Measurements from ENCODE around the gene SALL1. TPM values are rescaled to one million over a fixed set of nuclear protein-coding genes. Genes with fewer than 3 reads are reported as not detected.

SALL1 gene
- total RNA-seq, 1 experiment from 2014 or later: 101 TPM

- H3K4me2 ChIP-seq (ENCODE audit: insufficient read depth, insufficient read length, low read length): peak overlapping the region; percentile 82
- H3K27ac ChIP-seq (ENCODE audit: insufficient read length, low read depth, low read length): no peak overlapping the region
- H3K27me3 Mint-ChIP-seq (ENCODE audit: low read depth): peaks cover 60% of the 10 kb centered on the region
- H3K27me3 ChIP-seq (ENCODE audit: insufficient read depth, low read length): peaks cover 28% of the 10 kb centered on the region; the same call in 1 of the 2 replicates
- H4K8ac ChIP-seq (replicated peaks; ENCODE audit: insufficient read length, low read depth, low read length): no peak overlapping the region
- no peaks in the 10 kb centered on the region for H3K9me3 ChIP-seq (ENCODE audit: control insufficient read depth, low read depth, low read length)
- H2BK15ac ChIP-seq (ENCODE audit: low read depth, low read length): no peak overlapping the region
- H3K4ac ChIP-seq (ENCODE audit: low read depth, low read length): no peak overlapping the region
- H3K36me3 Mint-ChIP-seq (ENCODE audit: insufficient read depth in 1 of 3, low read depth in 3 of 3): peaks cover 0 to 4% (median 1%) of the 10 kb centered on the region in 3 experiments; a peak in 1 of 7 replicates
- no peak overlapping the region for H3K9ac ChIP-seq (ENCODE audit: extremely low read depth, insufficient read length, low read length)
- DNase-seq: no peak
- H3K9me3 Mint-ChIP-seq: peaks cover 0 to 3% of the 10 kb centered on the region in 2 experiments; a peak in 3 of 5 replicates
- no peak overlapping the region for H2BK12ac ChIP-seq (ENCODE audit: insufficient read length, low read depth, low read length)
- no peak overlapping the region for H2BK20ac ChIP-seq (ENCODE audit: low read depth, low read length, poor library complexity, severe bottlenecking)
- peaks cover 7% of the 10 kb centered on the region; the same call in 1 of the 2 replicates for H3K4me1 ChIP-seq (ENCODE audit: insufficient read depth, low read length)
- peak overlapping the region; percentile 78 to 87; a peak in 3 of 5 replicates for H3K4me3 Mint-ChIP-seq
- no peak overlapping the region for H3K18ac ChIP-seq (ENCODE audit: insufficient read length, low read depth, low read length)
- no peaks in the 10 kb centered on the region for H4K20me1 ChIP-seq (ENCODE audit: control insufficient read depth, insufficient read depth, insufficient read length)
- H3K14ac ChIP-seq (ENCODE audit: insufficient read depth, low read length): no peak overlapping the region
- H3T11ph ChIP-seq (ENCODE audit: low read length): no peak overlapping the region
- no peak overlapping the region for H2AFZ ChIP-seq (ENCODE audit: low read length)
- peaks cover 40% of the 10 kb centered on the region for H3K23me2 ChIP-seq (ENCODE audit: insufficient read length, low read depth, low read length, poor library complexity, severe bottlenecking)
- no peak overlapping the region for H4K91ac ChIP-seq (ENCODE audit: insufficient read length, low read depth, low read length)
- no peaks in the 10 kb centered on the region for H3K79me1 ChIP-seq (ENCODE audit: insufficient read depth, low read depth, low read length, poor library complexity, severe bottlenecking)
- H4K5ac ChIP-seq (ENCODE audit: insufficient read length, low read depth, low read length): no peak overlapping the region
- WGBS (ENCODE audit: extremely low coverage, insufficient read length, low lambda C conversion rate): no CpG with 5 or more reads among the region's 2 CpGs
- H3K23ac ChIP-seq (ENCODE audit: insufficient read length, low read depth, low read length): no peak overlapping the region
- TF ChIP-seq, protein P1, sequence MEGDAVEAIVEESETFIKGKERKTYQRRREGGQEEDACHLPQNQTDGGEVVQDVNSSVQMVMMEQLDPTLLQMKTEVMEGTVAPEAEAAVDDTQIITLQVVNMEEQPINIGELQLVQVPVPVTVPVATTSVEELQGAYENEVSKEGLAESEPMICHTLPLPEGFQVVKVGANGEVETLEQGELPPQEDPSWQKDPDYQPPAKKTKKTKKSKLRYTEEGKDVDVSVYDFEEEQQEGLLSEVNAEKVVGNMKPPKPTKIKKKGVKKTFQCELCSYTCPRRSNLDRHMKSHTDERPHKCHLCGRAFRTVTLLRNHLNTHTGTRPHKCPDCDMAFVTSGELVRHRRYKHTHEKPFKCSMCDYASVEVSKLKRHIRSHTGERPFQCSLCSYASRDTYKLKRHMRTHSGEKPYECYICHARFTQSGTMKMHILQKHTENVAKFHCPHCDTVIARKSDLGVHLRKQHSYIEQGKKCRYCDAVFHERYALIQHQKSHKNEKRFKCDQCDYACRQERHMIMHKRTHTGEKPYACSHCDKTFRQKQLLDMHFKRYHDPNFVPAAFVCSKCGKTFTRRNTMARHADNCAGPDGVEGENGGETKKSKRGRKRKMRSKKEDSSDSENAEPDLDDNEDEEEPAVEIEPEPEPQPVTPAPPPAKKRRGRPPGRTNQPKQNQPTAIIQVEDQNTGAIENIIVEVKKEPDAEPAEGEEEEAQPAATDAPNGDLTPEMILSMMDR (conservative IDR thresholded peaks at IDR 0.05): no peak
- no peak overlapping the region for H2AK5ac ChIP-seq (ENCODE audit: insufficient read length, low read length)
- no peak overlapping the region for H2BK5ac ChIP-seq (ENCODE audit: insufficient read length, low read length)
- peaks cover 49 to 52% of the 10 kb centered on the region in 2 experiments for H3K4me1 Mint-ChIP-seq
- no peaks in the 10 kb centered on the region for H3K79me2 ChIP-seq (ENCODE audit: insufficient read depth, low read length)
- H3K27ac Mint-ChIP-seq: no peak overlapping the region
- H2BK120ac ChIP-seq (ENCODE audit: low read depth, low read length, poor library complexity, severe bottlenecking): no peak overlapping the region
- H3K56ac ChIP-seq (ENCODE audit: insufficient read length, low read depth, low read length): no peak overlapping the region
Observed at GRCh38 chr16:51156807-51157200, 5.7 kb upstream of the SALL1 start.
